H9 (cell line): ENCODE results near the gene OST4. TPM values are rescaled to one million over a fixed set of nuclear protein-coding genes. Genes with fewer than 3 reads are reported as not detected.

Experiments
- DNase-seq: peaks from one replicate; pipeline ENCODE4 v3.0.0-alpha.2; 2017
- H2AFZ ChIP-seq: one replicate; pipeline ENCODE4 v1.6.1; 2013; ENCODE audit warnings: mild to moderate bottlenecking, low read length, control low read depth, moderate library complexity
- H2AK5ac ChIP-seq: 2 replicates; pipeline ENCODE4 v1.6.1; 2013; ENCODE audit warnings: low read length, control low read depth, mixed read lengths; ENCODE audit not compliant: insufficient read length
- H2BK120ac ChIP-seq: one replicate; pipeline ENCODE4 v1.6.1; 2013; ENCODE audit warnings: low read depth, mild to moderate bottlenecking, low read length, control low read depth, inconsistent platforms; ENCODE audit not compliant: poor library complexity, severe bottlenecking
- H2BK12ac ChIP-seq: 2 replicates; pipeline ENCODE4 v1.6.1; 2013; ENCODE audit warnings: low read length, control low read depth, mixed read lengths, low read depth; ENCODE audit not compliant: insufficient read length
- H2BK15ac ChIP-seq: 2 replicates; pipeline ENCODE4 v1.6.1; 2013; ENCODE audit warnings: low read depth, low read length, control low read depth
- H2BK20ac ChIP-seq: one replicate; pipeline ENCODE4 v1.6.1; 2013; ENCODE audit warnings: low read depth, mild to moderate bottlenecking, low read length, control low read depth, inconsistent platforms; ENCODE audit not compliant: poor library complexity, severe bottlenecking
- H2BK5ac ChIP-seq: 2 replicates; pipeline ENCODE4 v1.6.1; 2013; ENCODE audit warnings: low read length, control low read depth, mixed read lengths; ENCODE audit not compliant: insufficient read length
- H3K14ac ChIP-seq: 2 replicates; pipeline ENCODE4 v1.6.1; 2013; ENCODE audit warnings: low read length, control low read depth; ENCODE audit not compliant: insufficient read depth
- H3K18ac ChIP-seq: 2 replicates; pipeline ENCODE4 v1.6.1; 2013; ENCODE audit warnings: low read depth, mild to moderate bottlenecking, mixed read lengths, low read length, control low read depth; ENCODE audit not compliant: insufficient read length
- H3K23ac ChIP-seq: 2 replicates; pipeline ENCODE4 v1.6.1; 2013; ENCODE audit warnings: low read length, control low read depth, mixed read lengths, low read depth; ENCODE audit not compliant: insufficient read length
- H3K23me2 ChIP-seq: 2 replicates; pipeline ENCODE4 v1.6.1; 2013; ENCODE audit warnings: low read depth, mild to moderate bottlenecking, mixed read lengths, low read length, control low read depth; ENCODE audit not compliant: insufficient read length, poor library complexity, severe bottlenecking
- H3K27ac ChIP-seq: 2 replicates; pipeline ENCODE4 v1.5.1; 2013; ENCODE audit warnings: low read length, control low read depth, mixed read lengths, low read depth; ENCODE audit not compliant: insufficient read length
- H3K27me3 ChIP-seq: 2 replicates; pipeline ENCODE4 v1.6.1; 2013; ENCODE audit warnings: low read length, control low read depth, inconsistent platforms; ENCODE audit not compliant: insufficient read depth
- H3K4ac ChIP-seq: 2 replicates; pipeline ENCODE4 v1.6.1; 2013; ENCODE audit warnings: low read depth, mild to moderate bottlenecking, control low read depth, inconsistent platforms, low read length, moderate library complexity
- H3K4me1 ChIP-seq: 2 replicates; pipeline ENCODE4 v1.6.1; 2013; ENCODE audit warnings: low read length, control low read depth, inconsistent platforms; ENCODE audit not compliant: insufficient read depth
- H3K4me2 ChIP-seq: 2 replicates; pipeline ENCODE4 v1.6.1; 2013; ENCODE audit warnings: low read length, control low read depth, mixed read lengths; ENCODE audit not compliant: insufficient read length, insufficient read depth
- H3K56ac ChIP-seq: 2 replicates; pipeline ENCODE4 v1.6.1; 2013; ENCODE audit warnings: low read depth, mild to moderate bottlenecking, mixed read lengths, low read length, control low read depth; ENCODE audit not compliant: insufficient read length
- H3K79me1 ChIP-seq: 2 replicates; pipeline ENCODE4 v1.6.1; 2013; ENCODE audit warnings: low read depth, mild to moderate bottlenecking, moderate library complexity, low read length, control low read depth, inconsistent platforms; ENCODE audit not compliant: insufficient read depth, poor library complexity, severe bottlenecking
- H3K79me2 ChIP-seq: 2 replicates; pipeline ENCODE4 v1.6.1; 2013; ENCODE audit warnings: low read length, control low read depth, inconsistent platforms; ENCODE audit not compliant: insufficient read depth
- H3K9ac ChIP-seq: 2 replicates; pipeline ENCODE4 v1.6.1; 2013; ENCODE audit warnings: low read length, control low read depth, mixed read lengths; ENCODE audit not compliant: insufficient read length; ENCODE audit errors: extremely low read depth
- H3K9me3 ChIP-seq: one replicate; pipeline ENCODE4 v1.6.1; 2013; ENCODE audit warnings: low read depth, low read length, inconsistent platforms; ENCODE audit not compliant: control insufficient read depth
- H3T11ph ChIP-seq: one replicate; pipeline ENCODE4 v1.6.1; 2013; ENCODE audit warnings: mild to moderate bottlenecking, low read length, control low read depth, inconsistent platforms
- H4K20me1 ChIP-seq: one replicate; pipeline ENCODE4 v1.6.1; 2013; ENCODE audit not compliant: control insufficient read depth, insufficient read length, insufficient read depth
- H4K5ac ChIP-seq: 2 replicates; pipeline ENCODE4 v1.6.1; 2013; ENCODE audit warnings: low read depth, mild to moderate bottlenecking, mixed read lengths, low read length, control low read depth; ENCODE audit not compliant: insufficient read length
- H4K8ac ChIP-seq: replicated peaks from 2 replicates; pipeline ENCODE4 v1.6.1; 2013; ENCODE audit warnings: low read length, control low read depth, mixed read lengths, low read depth; ENCODE audit not compliant: insufficient read length
- H4K91ac ChIP-seq: 2 replicates; pipeline ENCODE4 v1.6.1; 2013; ENCODE audit warnings: low read depth, mild to moderate bottlenecking, moderate library complexity, mixed read lengths, low read length, control low read depth; ENCODE audit not compliant: insufficient read length
- H3K27ac Mint-ChIP-seq, 3 experiments: 2 replicates in 2 of 3; 3 replicates in 1 of 3; pipeline ENCODE4 v1.8.0; 2020 to 2021; ENCODE audit warnings: mixed read lengths in 3 of 3, mild to moderate bottlenecking in 1 of 3, moderate library complexity in 1 of 3
- H3K27me3 Mint-ChIP-seq: 2 replicates; pipeline ENCODE4 v1.8.0; 2021; ENCODE audit warnings: low read depth, mild to moderate bottlenecking, moderate library complexity, mixed read lengths
- H3K36me3 Mint-ChIP-seq, 3 experiments: 2 replicates in 2 of 3; 3 replicates in 1 of 3; pipeline ENCODE4 v1.8.0; 2020 to 2021; ENCODE audit warnings: low read depth in 3 of 3, mixed read lengths in 3 of 3; ENCODE audit not compliant: insufficient read depth in 1 of 3
- H3K4me1 Mint-ChIP-seq, 2 experiments: 2 replicates each; pipeline ENCODE4 v1.8.0; 2020; ENCODE audit warnings: mixed read lengths in 2 of 2
- H3K4me3 Mint-ChIP-seq, 2 experiments: 2 replicates in 1 of 2; 3 replicates in 1 of 2; pipeline ENCODE4 v1.8.0; 2020 to 2021; ENCODE audit warnings: mild to moderate bottlenecking in 2 of 2, mixed read lengths in 2 of 2, moderate library complexity in 1 of 2
- H3K9me3 Mint-ChIP-seq, 2 experiments: 2 replicates in 1 of 2; 3 replicates in 1 of 2; pipeline ENCODE4 v1.8.0; 2020; ENCODE audit warnings: mild to moderate bottlenecking in 2 of 2, mixed read lengths in 2 of 2, moderate library complexity in 1 of 2
- WGBS: extraction: QIAGEN DNeasy Blood & Tissue Kit; methylation state at CpG from one replicate; pipeline ENCODE4 v1.1.7; 2013; ENCODE audit warnings: missing lambda C conversion rate, low lambda C conversion rate, mixed read lengths; ENCODE audit not compliant: insufficient read length; ENCODE audit errors: extremely low coverage; 5-methylcytosine and 5-hydroxymethylcytosine counted together
- total RNA-seq: library from RNA; stranded (reverse); gene quantifications from 2 replicates; pipeline ENCODE4 v1.2.1, GENCODE V29; 2021
- TF ChIP-seq, protein P1 (sequence below): fragments of 200-600 bp; sonication (generic); conservative IDR thresholded peaks from 3 replicates; pipeline ENCODE4 v1.8.0; 2021; ENCODE audit warnings: antibody characterized with exemption, mild to moderate bottlenecking

Gene OST4
- total RNA-seq, 1 experiment from 2014 or later = 215 TPM

DNA sequence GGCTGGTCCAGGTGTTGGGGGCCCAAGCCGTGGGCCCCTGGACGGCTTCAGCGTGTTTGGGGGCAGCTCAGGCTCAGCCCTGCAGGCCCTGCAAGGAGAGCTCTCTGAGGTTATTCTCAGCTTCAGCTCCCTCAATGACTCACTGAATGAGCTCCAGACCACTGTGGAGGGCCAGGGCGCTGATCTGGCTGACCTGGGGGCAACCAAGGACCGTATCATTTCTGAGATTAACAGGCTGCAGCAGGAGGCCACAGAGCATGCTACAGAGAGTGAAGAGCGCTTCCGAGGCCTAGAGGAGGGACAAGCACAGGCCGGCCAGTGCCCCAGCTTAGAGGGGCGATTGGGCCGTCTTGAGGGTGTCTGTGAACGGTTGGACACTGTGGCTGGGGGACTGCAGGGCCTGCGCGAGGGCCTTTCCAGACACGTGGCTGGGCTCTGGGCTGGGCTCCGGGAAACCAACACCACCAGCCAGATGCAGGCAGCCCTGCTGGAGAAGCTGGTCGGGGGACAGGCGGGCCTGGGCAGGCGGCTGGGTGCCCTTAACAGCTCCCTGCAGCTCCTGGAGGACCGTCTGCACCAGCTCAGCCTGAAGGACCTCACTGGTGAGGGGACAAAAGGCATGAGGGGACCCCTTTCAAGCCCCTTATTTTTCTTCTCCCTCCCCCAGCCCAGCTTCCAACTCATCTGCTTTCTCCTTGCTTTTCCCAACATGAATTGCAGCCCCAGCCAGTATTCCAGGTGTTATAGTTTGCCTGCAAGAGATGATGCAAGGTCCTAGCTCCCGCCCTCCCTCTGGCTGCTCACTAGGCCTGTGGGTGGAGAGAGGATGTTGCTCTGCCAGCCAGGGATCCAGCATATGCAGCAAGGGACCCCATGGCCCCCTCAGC is 12.2 kb upstream of the OST4 start:
- no peak overlapping the region; a peak in 2 of 5 replicates for H3K4me3 Mint-ChIP-seq
- no peak overlapping the region for H2BK15ac ChIP-seq
- H3K14ac ChIP-seq = no peak overlapping the region
- no peaks in the 10 kb centered on the region for H3K4me1 ChIP-seq
- TF ChIP-seq, protein P1, sequence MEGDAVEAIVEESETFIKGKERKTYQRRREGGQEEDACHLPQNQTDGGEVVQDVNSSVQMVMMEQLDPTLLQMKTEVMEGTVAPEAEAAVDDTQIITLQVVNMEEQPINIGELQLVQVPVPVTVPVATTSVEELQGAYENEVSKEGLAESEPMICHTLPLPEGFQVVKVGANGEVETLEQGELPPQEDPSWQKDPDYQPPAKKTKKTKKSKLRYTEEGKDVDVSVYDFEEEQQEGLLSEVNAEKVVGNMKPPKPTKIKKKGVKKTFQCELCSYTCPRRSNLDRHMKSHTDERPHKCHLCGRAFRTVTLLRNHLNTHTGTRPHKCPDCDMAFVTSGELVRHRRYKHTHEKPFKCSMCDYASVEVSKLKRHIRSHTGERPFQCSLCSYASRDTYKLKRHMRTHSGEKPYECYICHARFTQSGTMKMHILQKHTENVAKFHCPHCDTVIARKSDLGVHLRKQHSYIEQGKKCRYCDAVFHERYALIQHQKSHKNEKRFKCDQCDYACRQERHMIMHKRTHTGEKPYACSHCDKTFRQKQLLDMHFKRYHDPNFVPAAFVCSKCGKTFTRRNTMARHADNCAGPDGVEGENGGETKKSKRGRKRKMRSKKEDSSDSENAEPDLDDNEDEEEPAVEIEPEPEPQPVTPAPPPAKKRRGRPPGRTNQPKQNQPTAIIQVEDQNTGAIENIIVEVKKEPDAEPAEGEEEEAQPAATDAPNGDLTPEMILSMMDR = no peak
- no peak overlapping the region for H2BK5ac ChIP-seq
- no peaks in the 10 kb centered on the region for H3K9me3 Mint-ChIP-seq
- peaks cover 20% of the 10 kb centered on the region for H3K27me3 Mint-ChIP-seq
- H3K9me3 ChIP-seq = no peaks in the 10 kb centered on the region
- H3K27ac Mint-ChIP-seq = peak overlapping the region in 2 of 3 experiments; percentile 37 to 64; a peak in 1 of 7 replicates
- no peak overlapping the region for H4K91ac ChIP-seq
- H3K79me2 ChIP-seq = no peaks in the 10 kb centered on the region
- no peak overlapping the region for H4K5ac ChIP-seq
- DNase-seq = no peak
- H3K36me3 Mint-ChIP-seq = no peaks in the 10 kb centered on the region; a peak in 1 of 7 replicates
- H4K8ac ChIP-seq = no peak overlapping the region
- H2BK12ac ChIP-seq = no peak overlapping the region
- no peak overlapping the region for H3K18ac ChIP-seq
- no peak overlapping the region for H2BK120ac ChIP-seq
- no peak overlapping the region for H3T11ph ChIP-seq
- no peak overlapping the region for H2AK5ac ChIP-seq
- H3K27ac ChIP-seq = no peak overlapping the region
- H3K9ac ChIP-seq = no peak overlapping the region
- no peak overlapping the region for H3K23ac ChIP-seq
- H3K27me3 ChIP-seq = no peaks in the 10 kb centered on the region
- H2AFZ ChIP-seq = no peak overlapping the region
- no peak overlapping the region for H2BK20ac ChIP-seq
- H3K4me1 Mint-ChIP-seq = peaks cover 21 to 41% of the 10 kb centered on the region in 2 experiments
- no peak overlapping the region for H3K4ac ChIP-seq
- peaks cover 13% of the 10 kb centered on the region for H3K23me2 ChIP-seq
- no peak overlapping the region for H3K4me2 ChIP-seq
- no peaks in the 10 kb centered on the region for H3K79me1 ChIP-seq
- no peaks in the 10 kb centered on the region for H4K20me1 ChIP-seq
- no CpG with 5 or more reads among the region's 20 CpGs for WGBS
- no peak overlapping the region for H3K56ac ChIP-seq
